ENCODE data around the gene SLC16A7.
"Not testable (repeated sequence)": the region's sequence is repeated elsewhere in the genome, so short reads cannot be mapped to it uniquely, and the experiment has no call there.

The SLC16A7 gene

DNA sequence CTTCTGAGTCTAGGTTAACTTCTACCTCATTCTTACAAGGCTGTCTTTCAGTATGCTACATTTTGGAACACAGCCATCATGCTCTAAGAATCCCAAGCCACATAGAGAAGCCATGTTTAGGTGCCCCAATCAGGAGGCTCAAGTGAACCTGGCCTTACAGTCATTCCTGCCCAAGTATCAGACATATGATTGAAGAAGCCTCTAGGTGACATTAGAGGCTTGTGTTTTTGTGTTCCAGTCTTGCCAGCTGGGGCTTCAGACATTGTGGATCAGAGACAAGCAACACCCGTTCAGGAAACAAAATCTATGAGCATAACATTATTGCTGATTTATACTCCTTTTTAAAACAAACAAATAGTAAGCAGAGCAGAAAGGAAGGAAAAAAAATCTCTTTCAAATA lies 8.1 kb upstream of the SLC16A7 start:
- Histone ChIP-seq H3K4me3 (ENCODE audit: extremely low read depth, insufficient read depth, low read length, poor library complexity, severe bottlenecking) (no peak overlapping the region), H3K27ac (ENCODE audit: low read depth, low read length, severe bottlenecking) (no peak overlapping the region), H3K36me3 (ENCODE audit: control insufficient read depth, insufficient read depth, low read length) (no peaks in the 10 kb centered on the region), H3K9me3 (ENCODE audit: control insufficient read depth, low read length) (no peaks in the 10 kb centered on the region), H3K4me1 (ENCODE audit: control insufficient read depth, insufficient read depth, low read length, poor library complexity, severe bottlenecking) (no peaks in the 10 kb centered on the region)
- no CpG with 5 or more reads among the region's 1 CpG for WGBS, 2 experiments (ENCODE audit: insufficient coverage in 2 of 2)

DNA sequence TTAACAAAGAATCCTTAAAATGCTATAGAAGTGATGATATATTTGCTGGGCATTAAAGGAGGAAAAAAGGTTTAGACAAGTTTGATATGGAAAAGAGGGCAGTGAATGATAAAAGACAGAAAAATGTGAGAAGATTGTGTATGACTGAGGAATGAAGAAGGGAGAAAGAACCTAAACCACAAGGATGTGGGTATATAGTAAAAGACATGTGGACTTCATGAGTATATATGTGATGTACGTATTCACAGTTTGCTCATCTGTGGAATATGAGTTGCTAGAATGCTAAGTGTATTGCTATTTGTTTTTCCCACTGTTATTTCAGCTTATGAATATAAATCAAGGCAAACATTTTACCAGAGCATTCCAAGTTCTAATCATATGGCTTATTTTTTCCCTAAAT lies 2.1 kb upstream of the SLC16A7 start:
- H3K27ac ChIP-seq (ENCODE audit: low read depth, low read length, severe bottlenecking): no peak overlapping the region
- no CpG with 5 or more reads among the region's 1 CpG for WGBS, 2 experiments (ENCODE audit: insufficient coverage in 2 of 2)

DNA sequence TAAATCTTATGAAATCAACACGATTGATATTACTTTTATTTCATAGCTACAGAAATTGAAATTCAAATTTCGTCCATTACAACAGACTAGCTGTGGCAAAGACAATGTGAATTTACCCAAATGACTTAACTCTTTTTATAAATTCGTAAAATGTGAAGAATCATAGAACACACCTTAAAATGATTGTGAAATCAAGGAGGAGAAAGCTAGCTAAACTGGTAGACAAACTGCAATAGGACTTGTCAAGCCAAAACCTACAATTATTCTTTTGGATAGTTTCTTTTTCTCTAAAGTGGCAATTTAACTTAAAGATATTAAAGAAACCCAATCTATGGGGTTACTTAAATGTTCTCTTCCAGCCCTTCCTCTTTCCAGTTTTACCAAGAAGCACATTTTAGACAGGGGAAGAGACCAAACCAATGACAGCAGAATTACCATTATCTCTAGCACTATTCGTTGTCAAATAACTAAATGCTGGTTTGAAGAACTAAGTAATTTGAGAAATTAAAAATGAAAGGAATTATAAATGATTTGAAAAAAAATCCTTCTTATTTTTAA lies 807 bp upstream of the SLC16A7 start:
- peaks cover 4% of the 10 kb centered on the region for H3K4me1 ChIP-seq (ENCODE audit: control insufficient read depth, insufficient read depth, low read length, poor library complexity, severe bottlenecking)
- no peaks in the 10 kb centered on the region for H3K9me3 ChIP-seq (ENCODE audit: control insufficient read depth, low read length)
- no peaks in the 10 kb centered on the region for H3K36me3 ChIP-seq (ENCODE audit: control insufficient read depth, insufficient read depth, low read length)
- WGBS, 2 experiments (ENCODE audit: insufficient coverage in 2 of 2): no CpG with 5 or more reads among the region's 4 CpGs
- H3K4me3 ChIP-seq (ENCODE audit: extremely low read depth, insufficient read depth, low read length, poor library complexity, severe bottlenecking): peak overlapping the region; percentile 56
- H3K27ac ChIP-seq (ENCODE audit: low read depth, low read length, severe bottlenecking): no peak overlapping the region

More for the DNA sequence above, 2.1 kb upstream of the SLC16A7 start:
- H3K9me3 ChIP-seq (ENCODE audit: control insufficient read depth, low read length): no peaks in the 10 kb centered on the region
- no peaks in the 10 kb centered on the region for H3K36me3 ChIP-seq (ENCODE audit: control insufficient read depth, insufficient read depth, low read length)
- H3K4me3 ChIP-seq (ENCODE audit: extremely low read depth, insufficient read depth, low read length, poor library complexity, severe bottlenecking): no peak overlapping the region
- H3K4me1 ChIP-seq (ENCODE audit: control insufficient read depth, insufficient read depth, low read length, poor library complexity, severe bottlenecking): peaks cover 4% of the 10 kb centered on the region

DNA sequence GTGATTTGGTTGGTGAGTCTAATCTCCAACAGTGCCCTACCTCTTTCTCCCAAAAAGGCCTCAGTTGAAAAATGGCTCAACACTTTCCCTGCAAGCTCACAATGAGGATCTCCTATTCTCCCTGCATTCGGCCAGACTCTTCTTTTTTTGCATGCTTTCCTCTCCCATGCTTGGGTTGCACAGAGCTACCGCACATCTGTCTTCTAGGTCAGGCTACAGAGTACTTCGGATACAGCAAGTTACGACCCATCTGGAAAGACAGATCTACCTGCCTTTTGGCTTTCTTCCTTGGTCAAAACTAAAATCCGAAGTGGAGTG lies 305 bp upstream of the SLC16A7 start:
- Histone ChIP-seq H3K27ac (ENCODE audit: low read depth, low read length, severe bottlenecking) (no peak overlapping the region), H3K4me1 (ENCODE audit: control insufficient read depth, insufficient read depth, low read length, poor library complexity, severe bottlenecking) (peaks cover 4% of the 10 kb centered on the region), H3K36me3 (ENCODE audit: control insufficient read depth, insufficient read depth, low read length) (no peaks in the 10 kb centered on the region), H3K4me3 (ENCODE audit: extremely low read depth, insufficient read depth, low read length, poor library complexity, severe bottlenecking) (peak overlapping the region; percentile 56), H3K9me3 (ENCODE audit: control insufficient read depth, low read length) (no peaks in the 10 kb centered on the region)
- WGBS, 2 experiments (ENCODE audit: insufficient coverage in 2 of 2): 0 to 3% methylated on average over 4 to 5 of the region's 5 CpGs

DNA sequence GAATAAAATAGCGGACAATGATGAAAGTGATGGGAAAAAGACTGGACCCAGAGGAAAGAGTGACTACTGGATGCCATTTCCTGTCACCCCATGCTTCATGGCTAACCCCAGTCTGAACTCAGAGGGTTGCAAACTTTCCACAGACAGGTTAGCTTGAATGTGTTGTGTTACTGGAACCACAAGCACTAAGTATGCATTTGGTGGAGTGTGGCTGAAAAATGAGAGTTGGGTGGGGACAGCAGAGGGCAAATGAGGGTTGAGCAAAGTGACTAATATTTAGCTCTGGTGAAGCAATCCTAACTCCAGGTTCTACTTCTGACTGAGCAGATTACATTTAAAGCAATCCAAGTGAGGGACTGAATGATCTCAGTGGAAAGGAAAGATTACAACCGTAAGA lies 1.6 kb downstream of the SLC16A7 start:
- Histone ChIP-seq H3K36me3 (ENCODE audit: control insufficient read depth, insufficient read depth, low read length) (no peaks in the 10 kb centered on the region), H3K27ac (ENCODE audit: low read depth, low read length, severe bottlenecking) (no peak overlapping the region), H3K9me3 (ENCODE audit: control insufficient read depth, low read length) (no peaks in the 10 kb centered on the region), H3K4me3 (ENCODE audit: extremely low read depth, insufficient read depth, low read length, poor library complexity, severe bottlenecking) (no peak overlapping the region), H3K4me1 (ENCODE audit: control insufficient read depth, insufficient read depth, low read length, poor library complexity, severe bottlenecking) (peaks cover 4% of the 10 kb centered on the region)
- 65% methylated on average over 2 of the region's 2 CpGs; no CpG with 5 or more reads in 1 of the 2 experiments for WGBS, 2 experiments (ENCODE audit: insufficient coverage in 2 of 2)

DNA sequence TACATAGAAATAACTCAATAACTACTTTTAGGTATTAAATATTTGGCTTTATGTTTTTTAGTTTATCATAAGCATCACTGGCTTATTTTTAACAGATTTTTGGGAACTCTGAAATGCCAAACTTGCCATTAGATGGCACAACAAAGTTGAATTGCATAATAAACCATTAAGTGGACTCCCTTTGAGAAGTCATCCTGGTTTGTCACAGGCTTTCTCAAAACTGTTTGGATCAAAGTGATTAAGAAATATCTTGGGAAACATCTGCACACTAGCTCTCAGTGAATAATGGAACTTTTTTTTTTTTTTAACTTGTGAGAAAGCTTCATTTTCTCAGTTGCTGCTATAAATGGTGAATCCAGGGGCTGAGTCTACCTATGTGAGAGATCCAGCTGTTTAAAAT lies 4.3 kb downstream of the SLC16A7 start:
- Histone ChIP-seq H3K4me1 (ENCODE audit: control insufficient read depth, insufficient read depth, low read length, poor library complexity, severe bottlenecking) (peaks cover under 1% of the 10 kb centered on the region), H3K4me3 (ENCODE audit: extremely low read depth, insufficient read depth, low read length, poor library complexity, severe bottlenecking) (no peak overlapping the region), H3K9me3 (ENCODE audit: control insufficient read depth, low read length) (no peaks in the 10 kb centered on the region), H3K36me3 (ENCODE audit: control insufficient read depth, insufficient read depth, low read length) (no peaks in the 10 kb centered on the region), H3K27ac (ENCODE audit: low read depth, low read length, severe bottlenecking) (no peak overlapping the region)

DNA sequence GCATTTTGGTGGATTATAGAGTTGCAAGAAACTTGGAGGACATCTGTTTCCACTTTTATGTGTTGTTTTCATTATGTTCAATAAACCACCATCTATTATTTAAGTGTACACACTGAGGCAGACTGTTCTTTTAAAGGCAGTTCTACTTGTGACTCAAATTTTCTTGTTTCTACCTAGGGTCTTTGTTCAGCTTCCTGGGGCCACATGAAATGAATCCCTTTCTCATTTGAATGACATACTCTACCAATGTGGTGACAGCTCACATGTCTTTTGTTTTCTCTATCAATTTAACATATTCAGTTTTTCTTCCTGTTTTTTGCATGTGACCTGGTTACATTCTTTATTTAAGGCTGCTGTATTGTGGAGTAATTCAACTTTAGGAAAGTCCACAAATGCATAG lies 7.9 kb downstream of the SLC16A7 start:
- Histone ChIP-seq H3K27ac (ENCODE audit: low read depth, low read length, severe bottlenecking) (no peak overlapping the region), H3K36me3 (ENCODE audit: control insufficient read depth, insufficient read depth, low read length) (no peaks in the 10 kb centered on the region), H3K4me1 (ENCODE audit: control insufficient read depth, insufficient read depth, low read length, poor library complexity, severe bottlenecking) (no peaks in the 10 kb centered on the region), H3K9me3 (ENCODE audit: control insufficient read depth, low read length) (no peaks in the 10 kb centered on the region), H3K4me3 (ENCODE audit: extremely low read depth, insufficient read depth, low read length, poor library complexity, severe bottlenecking) (no peak overlapping the region)

DNA sequence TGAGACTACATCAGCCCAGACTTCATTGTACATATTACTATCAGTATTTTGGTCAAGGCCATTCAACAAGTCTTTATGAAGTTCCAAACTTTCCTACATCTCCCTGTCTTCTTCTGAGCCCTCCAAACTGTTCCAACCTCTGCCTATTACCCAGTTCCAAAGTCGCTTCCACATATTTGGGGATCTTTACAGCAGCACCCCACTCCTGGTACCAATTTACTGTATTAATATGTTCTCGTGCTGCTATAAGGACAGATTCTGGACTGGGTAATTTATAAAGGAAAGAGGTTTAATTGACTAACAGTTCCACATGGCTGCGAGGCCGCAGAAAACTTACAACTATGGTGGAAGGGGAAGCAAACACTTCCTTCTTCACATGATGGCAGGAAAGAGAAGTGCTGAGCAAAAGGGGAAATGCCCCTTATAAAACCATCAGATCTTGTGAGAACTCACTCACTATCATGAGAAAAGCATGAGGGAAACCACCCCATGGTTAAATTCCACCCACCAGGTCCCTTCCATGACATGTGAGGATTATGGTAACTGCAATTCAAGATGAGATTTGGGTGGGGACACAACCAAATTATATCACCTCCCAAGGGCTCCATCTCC lies 17.1 kb downstream of the SLC16A7 start:
- H3K27ac ChIP-seq (ENCODE audit: low read depth, low read length, severe bottlenecking); H3K4me1 ChIP-seq (ENCODE audit: control insufficient read depth, insufficient read depth, low read length, poor library complexity, severe bottlenecking); H3K36me3 ChIP-seq (ENCODE audit: control insufficient read depth, insufficient read depth, low read length); H3K4me3 ChIP-seq (ENCODE audit: extremely low read depth, insufficient read depth, low read length, poor library complexity, severe bottlenecking): not testable (repeated sequence)
- peaks cover 25% of the 10 kb centered on the region for H3K9me3 ChIP-seq (ENCODE audit: control insufficient read depth, low read length)
- WGBS, 2 experiments (ENCODE audit: insufficient coverage in 2 of 2): 74 to 75% methylated on average over 2 to 4 of the region's 4 CpGs

DNA sequence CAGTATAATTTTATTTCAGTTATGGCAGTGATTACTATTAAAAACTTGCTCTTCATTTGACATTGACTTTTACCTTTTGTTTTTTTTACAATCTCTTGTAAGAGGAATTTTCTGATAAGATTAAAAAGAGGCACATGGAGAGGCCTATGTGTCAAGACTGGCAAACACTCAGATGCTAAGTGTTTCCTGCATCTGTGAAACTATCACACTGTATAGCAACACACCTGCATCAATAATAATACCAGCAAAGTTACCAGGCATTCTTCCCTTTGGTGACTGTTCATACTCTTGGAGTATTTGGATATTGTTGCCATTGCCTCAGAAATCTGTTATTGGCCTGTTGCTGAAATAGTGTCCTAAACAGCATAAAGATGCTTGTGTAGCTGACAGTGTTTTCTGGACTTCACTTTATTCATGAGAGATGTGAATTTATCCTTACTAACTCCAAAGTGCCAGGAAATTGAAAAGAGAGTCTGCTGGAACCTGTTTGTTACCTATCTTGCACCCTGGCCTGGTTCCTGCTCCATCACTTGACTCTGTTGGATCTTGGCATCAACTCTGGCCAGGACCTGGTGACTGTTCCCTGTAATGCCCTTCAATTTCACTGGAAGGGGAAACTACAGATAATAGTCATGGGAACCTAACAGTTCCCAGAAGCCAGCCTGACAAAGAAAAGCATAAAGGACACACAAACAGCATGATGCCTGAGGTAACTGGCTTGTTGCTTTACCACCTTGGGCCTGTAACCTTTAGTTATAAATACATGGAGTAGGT lies 19.8 kb downstream of the SLC16A7 start:
- H3K9me3 ChIP-seq (ENCODE audit: control insufficient read depth, low read length): peaks cover 25% of the 10 kb centered on the region
- no peak overlapping the region for H3K27ac ChIP-seq (ENCODE audit: low read depth, low read length, severe bottlenecking)
- no peak overlapping the region for H3K4me3 ChIP-seq (ENCODE audit: extremely low read depth, insufficient read depth, low read length, poor library complexity, severe bottlenecking)
- no peaks in the 10 kb centered on the region for H3K4me1 ChIP-seq (ENCODE audit: control insufficient read depth, insufficient read depth, low read length, poor library complexity, severe bottlenecking)
- H3K36me3 ChIP-seq (ENCODE audit: control insufficient read depth, insufficient read depth, low read length): no peaks in the 10 kb centered on the region

DNA sequence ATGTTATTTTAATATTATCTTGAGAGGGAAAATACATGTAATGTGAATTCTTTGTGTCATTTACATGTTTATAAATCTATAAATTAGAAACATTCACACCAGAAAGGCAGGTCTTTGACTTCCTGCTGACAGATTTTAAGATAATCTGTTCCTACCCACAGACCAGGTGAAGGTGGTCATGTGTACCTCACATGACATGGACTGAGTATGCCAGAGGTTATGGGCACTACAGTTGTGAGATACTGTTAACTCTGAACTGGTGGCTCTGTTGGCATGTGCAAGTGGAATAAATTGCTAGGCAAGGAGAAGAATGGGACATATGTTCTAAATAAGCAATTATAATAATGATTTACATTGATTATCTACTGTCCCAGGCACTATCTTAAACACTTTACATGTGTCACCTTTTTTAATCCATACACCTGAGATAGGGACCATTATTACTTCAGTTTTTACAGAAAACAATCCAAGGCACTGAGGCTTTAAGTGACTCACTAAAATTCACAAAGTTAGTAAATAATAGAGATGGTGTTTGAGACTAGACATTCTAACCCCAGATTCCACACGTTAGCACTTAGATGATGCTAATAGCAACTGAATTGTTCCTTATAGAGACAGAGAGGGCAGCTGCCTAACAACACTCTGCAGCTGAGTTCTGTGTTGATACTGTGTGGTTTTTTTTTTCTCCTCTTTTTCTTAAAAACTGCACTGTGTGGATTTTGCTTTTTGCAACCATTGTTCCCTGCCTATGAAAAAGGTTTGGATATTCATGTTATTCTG lies 23.8 kb downstream of the SLC16A7 start:
- H3K4me1 ChIP-seq (ENCODE audit: control insufficient read depth, insufficient read depth, low read length, poor library complexity, severe bottlenecking): no peaks in the 10 kb centered on the region
- no peak overlapping the region for H3K27ac ChIP-seq (ENCODE audit: low read depth, low read length, severe bottlenecking)
- no CpG with 5 or more reads among the region's 1 CpG for WGBS, 2 experiments (ENCODE audit: insufficient coverage in 2 of 2)
- H3K4me3 ChIP-seq (ENCODE audit: extremely low read depth, insufficient read depth, low read length, poor library complexity, severe bottlenecking): no peak overlapping the region
- no peaks in the 10 kb centered on the region for H3K9me3 ChIP-seq (ENCODE audit: control insufficient read depth, low read length)
- no peaks in the 10 kb centered on the region for H3K36me3 ChIP-seq (ENCODE audit: control insufficient read depth, insufficient read depth, low read length)

DNA sequence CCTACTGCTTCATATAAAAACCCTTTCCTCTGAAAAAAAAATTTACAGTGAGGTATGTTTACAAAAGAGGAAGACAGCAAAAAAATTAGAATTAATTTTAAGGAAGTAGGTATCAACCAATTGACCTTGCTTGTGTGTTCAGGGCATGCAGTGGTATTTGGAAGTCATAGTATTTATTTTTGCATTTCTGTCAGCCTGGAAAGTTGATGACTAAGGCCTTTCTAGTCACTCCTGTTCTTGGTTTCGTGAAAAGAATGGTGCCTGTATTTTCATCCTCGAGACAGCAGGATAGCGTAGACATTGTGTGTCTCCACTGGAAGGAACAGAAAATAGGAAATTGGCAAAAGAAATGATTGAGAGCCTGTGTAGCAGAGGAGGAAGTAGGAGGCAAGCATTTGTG lies 24.5 kb downstream of the SLC16A7 start:
- no peaks in the 10 kb centered on the region for H3K9me3 ChIP-seq (ENCODE audit: control insufficient read depth, low read length)
- H3K4me1 ChIP-seq (ENCODE audit: control insufficient read depth, insufficient read depth, low read length, poor library complexity, severe bottlenecking): no peaks in the 10 kb centered on the region
- WGBS, 2 experiments (ENCODE audit: insufficient coverage in 2 of 2): 97% methylated on average over 3 of the region's 3 CpGs
- H3K4me3 ChIP-seq (ENCODE audit: extremely low read depth, insufficient read depth, low read length, poor library complexity, severe bottlenecking): no peak overlapping the region
- H3K27ac ChIP-seq (ENCODE audit: low read depth, low read length, severe bottlenecking): no peak overlapping the region
- H3K36me3 ChIP-seq (ENCODE audit: control insufficient read depth, insufficient read depth, low read length): no peaks in the 10 kb centered on the region
